Omental fat pad (tissue), 4 donors: ENCODE measurements around the gene ACD. TPM values are rescaled to one million over a fixed set of nuclear protein-coding genes. Genes with fewer than 3 reads are reported as not detected.
"Not testable (repeated sequence)": the region's sequence is repeated elsewhere in the genome, so short reads cannot be mapped to it uniquely, and the experiment has no call there.

Experiments used
- ATAC-seq: fragments of 150-250 bp; one replicate; pipeline ENCODE4 v1.9.1; 2016; ENCODE audit warnings: mild to moderate bottlenecking, moderate library complexity; ENCODE audit not compliant: low FRiP score
- DNase-seq: peaks from one replicate; pipeline ENCODE4 v3.0.0-alpha.2; 2019; ENCODE audit warnings: low spot score
- total RNA-seq, 4 donors: library from RNA; depleted of rRNA; stranded (reverse); fragments of >200 nt; gene quantifications; one replicate each; pipeline ENCODE4 v1.1.0, GENCODE V29; 2016
- TF ChIP-seq, protein P1 (sequence below), 3 donors: fragments of 450-650 bp; IDR thresholded peaks; one replicate each; pipeline ENCODE4 v1.5.1; 2016 to 2017; ENCODE audit warnings: antibody characterized with exemption in 3 of 3, mild to moderate bottlenecking in 3 of 3, moderate library complexity in 2 of 3

The ACD gene
- total RNA-seq, 4 donors from 2014 or later: 9.5 to 21.3 (median 18.4) TPM

DNA sequence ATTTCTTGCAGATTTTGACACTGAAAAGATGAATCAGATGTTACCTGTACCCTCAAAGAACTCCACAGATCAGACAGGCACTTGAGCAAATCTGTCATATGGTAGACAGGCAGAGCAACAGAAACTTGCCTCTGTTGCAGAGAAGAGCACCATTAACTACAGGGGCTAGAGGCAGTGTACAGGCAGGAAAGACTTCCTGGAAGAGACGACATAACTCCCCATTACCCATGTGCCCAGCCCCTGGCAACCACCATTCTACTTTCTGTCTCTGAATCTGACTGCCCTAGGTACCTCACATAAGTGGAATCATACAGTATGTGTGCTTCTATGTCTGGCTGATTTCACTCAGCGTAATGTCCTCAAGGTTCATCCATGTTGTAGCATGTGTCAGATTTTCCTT, 43.6 kb upstream of the ACD start:
- DNase-seq (no peak), ATAC-seq (no peak)
- TF ChIP-seq, protein P1, sequence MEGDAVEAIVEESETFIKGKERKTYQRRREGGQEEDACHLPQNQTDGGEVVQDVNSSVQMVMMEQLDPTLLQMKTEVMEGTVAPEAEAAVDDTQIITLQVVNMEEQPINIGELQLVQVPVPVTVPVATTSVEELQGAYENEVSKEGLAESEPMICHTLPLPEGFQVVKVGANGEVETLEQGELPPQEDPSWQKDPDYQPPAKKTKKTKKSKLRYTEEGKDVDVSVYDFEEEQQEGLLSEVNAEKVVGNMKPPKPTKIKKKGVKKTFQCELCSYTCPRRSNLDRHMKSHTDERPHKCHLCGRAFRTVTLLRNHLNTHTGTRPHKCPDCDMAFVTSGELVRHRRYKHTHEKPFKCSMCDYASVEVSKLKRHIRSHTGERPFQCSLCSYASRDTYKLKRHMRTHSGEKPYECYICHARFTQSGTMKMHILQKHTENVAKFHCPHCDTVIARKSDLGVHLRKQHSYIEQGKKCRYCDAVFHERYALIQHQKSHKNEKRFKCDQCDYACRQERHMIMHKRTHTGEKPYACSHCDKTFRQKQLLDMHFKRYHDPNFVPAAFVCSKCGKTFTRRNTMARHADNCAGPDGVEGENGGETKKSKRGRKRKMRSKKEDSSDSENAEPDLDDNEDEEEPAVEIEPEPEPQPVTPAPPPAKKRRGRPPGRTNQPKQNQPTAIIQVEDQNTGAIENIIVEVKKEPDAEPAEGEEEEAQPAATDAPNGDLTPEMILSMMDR (IDR thresholded peaks at IDR 0.05): no peak

DNA sequence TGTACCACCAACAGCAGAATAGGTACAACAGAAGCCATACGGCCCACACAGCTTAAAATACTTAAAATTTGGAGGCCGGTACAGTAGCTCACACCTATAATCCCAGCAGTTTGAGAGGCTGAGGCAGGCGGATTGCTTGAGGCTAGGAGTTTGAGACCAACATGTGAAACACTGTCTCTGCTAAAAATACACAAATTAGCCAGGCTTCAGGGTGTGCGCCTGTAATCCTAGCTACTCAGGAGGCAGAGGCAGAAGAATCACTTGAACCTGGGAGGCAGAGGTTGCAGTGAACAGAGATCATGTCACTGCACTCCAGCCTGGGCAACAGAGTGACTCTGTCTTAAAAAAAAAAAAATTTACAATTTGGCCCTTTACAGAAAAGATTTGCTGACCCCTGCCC, 42.1 kb upstream of the ACD start:
- ATAC-seq (no peak), DNase-seq (no peak)
- TF ChIP-seq, protein P1 (IDR thresholded peaks at IDR 0.05): no peak

DNA sequence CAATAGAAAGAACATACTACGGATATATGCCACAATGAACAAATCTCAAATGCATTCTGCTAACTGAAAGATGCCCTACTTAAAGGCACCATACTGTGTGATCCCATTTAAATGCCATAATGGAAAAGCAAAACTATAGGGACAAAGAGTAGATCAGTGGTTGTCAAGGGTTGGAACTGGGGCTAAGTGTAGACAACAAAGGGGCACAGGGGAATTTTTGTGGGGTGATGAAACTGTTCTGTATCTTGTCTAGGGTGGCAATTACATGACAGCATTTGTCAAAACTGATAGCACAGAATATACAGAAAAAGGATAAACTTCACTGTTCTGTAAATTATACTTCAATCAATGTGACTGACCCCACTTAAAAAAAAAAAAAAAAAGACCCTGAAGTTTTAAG, 41.4 kb upstream of the ACD start:
- DNase-seq (no peak), ATAC-seq (no peak)
- TF ChIP-seq, protein P1 (IDR thresholded peaks at IDR 0.05): no peak

DNA sequence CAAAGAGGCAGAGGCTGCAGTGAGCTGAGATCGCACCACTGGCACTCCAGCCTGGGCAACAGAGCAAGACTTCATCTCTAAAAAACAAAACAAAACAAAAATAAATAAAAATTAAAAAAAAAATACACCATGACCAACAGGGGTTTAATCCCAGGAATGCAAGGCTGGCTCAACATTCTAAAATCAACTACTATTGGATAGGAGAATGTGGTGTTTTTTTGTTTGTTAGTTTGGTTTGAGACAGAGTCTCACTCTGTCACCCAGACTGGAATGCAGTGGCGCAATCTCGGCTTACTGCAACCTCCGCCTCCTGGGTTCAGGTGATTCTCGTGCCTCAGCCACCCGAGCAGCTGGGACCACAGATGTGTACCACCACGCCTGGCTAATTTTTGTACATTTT, 39.2 kb upstream of the ACD start:
- TF ChIP-seq, protein P1 (IDR thresholded peaks at IDR 0.05): no peak
- ATAC-seq (no peak), DNase-seq (no peak)

DNA sequence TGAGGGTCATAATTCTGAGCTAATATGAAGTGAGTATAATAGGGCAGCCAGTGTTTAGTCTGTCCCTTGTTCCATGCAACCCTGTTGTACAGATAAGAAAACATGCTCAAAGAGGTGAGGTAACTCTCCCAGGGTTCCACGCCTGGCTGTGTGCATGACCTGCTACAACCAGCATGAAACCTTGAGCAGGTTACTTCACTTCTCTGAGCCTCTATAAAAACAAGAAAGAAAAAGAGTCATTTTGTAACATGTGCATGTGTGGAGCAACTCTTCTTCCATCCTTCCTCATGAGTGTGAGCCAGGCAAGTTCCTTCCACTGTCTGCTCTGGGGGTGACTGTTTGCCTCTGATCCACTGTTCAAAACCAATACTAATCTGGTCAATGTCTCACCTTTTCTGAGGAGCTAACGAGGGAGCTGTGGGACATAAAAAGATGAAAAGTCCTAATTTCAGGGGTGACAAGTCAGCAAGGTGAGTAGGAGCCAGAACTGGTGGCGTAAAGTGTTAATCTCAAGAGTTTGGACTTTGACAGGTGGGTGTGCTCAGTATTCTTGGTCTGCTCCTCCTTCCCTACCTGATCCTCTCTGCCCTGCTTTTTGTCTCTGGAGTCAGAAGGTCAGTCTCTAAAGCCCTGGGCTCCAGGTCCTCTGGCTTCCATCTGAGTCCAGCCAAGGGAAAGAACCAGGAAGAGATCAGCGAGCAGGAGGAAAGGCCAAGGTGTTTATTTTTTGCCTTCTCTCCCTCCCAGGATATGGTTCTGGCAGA, 37.5 kb upstream of the ACD start:
- TF ChIP-seq, protein P1 (IDR thresholded peaks at IDR 0.05): no peak
- ATAC-seq (no peak), DNase-seq (no peak)

DNA sequence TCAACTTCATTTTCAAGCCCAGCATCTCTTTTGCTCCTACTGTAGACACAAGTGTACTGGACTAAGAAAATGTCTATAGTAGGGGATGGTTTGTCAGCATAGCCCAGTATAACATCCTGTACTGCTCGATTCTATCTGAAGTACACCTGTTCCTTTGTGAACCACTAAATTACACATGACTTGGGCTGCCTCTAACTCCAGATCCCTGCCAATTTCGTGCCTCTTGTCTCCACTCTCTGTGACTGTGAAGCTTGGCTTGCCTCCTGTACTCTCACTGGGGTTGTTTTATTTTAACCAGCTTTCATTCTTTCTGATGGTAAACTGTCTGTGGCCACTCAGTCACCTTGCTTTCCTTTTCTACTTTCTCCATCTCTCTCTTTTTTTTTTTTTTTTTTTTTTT, 34.6 kb upstream of the ACD start:
- ATAC-seq: no peak
- TF ChIP-seq, protein P1 (IDR thresholded peaks at IDR 0.05): no peak
- no peak for DNase-seq

DNA sequence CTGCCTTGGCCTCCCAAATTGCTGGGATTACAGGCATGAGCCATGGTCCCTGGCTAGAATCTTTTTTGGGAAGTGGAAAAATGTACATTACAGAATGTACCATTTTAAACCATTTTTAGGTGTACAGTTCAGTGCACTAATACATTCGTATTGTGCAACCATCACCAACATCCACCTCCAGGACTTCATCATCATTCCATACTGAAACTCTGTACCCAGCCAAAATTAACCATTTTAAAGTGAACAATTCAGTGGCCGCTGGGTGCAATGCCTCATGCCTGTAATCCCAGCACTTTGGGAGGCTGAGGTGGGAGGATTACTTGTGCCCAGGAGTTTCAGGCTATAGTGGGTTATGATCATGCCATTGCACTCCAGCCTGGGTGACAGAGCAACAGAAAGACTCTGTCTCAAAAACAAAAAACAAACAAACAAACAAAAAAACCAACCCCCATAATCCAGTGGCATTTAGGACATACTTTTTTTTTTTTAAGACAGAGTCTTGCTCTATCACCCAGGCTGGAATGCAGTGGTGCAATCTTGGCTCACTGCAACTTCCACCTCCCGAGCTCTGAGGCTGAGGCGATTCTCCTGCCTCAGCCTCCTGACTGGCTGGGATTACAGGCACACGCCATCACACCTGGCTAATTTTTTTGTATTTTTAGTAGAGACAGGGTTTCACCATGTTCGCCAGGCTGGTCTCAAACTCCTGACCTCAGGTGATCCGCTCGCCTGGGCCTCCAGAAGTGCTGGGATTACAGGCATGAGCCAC, 33.6 kb upstream of the ACD start:
- not testable (repeated sequence) for ATAC-seq, DNase-seq
